NCI-H2171 treated with DMSO at 0.1 percent for 48 hours (cell line): ENCODE data around the gene BTN3A1.
"Not testable (repeated sequence)": the region's sequence is repeated elsewhere in the genome, so short reads cannot be mapped to it uniquely, and the experiment has no call there.

Experiments used
- DNase-seq: peaks from one replicate; lab custom pipeline; 2025; lab: John Stamatoyannopoulos, UW

The BTN3A1 gene

DNA sequence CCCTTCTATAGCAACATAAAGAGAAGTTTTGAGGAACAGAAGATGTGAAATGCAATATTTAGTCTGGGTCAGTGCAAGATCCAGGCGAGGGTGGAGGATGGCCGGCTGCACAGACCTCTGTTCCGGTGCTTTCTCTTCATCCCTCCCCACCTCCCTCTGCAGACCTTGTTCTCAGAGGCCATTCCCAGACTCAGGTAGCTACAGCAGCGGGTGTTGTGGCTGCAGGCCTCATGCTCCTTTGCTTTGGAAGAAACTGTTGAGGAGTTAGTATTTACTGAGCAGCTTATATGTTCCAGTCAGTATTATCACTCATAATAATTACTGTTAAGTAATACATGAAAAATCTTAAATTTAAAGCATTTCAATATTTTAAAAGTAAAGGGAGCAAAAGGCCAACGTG is 39.9 kb downstream of the BTN3A1 start:
- no peak for DNase-seq

DNA sequence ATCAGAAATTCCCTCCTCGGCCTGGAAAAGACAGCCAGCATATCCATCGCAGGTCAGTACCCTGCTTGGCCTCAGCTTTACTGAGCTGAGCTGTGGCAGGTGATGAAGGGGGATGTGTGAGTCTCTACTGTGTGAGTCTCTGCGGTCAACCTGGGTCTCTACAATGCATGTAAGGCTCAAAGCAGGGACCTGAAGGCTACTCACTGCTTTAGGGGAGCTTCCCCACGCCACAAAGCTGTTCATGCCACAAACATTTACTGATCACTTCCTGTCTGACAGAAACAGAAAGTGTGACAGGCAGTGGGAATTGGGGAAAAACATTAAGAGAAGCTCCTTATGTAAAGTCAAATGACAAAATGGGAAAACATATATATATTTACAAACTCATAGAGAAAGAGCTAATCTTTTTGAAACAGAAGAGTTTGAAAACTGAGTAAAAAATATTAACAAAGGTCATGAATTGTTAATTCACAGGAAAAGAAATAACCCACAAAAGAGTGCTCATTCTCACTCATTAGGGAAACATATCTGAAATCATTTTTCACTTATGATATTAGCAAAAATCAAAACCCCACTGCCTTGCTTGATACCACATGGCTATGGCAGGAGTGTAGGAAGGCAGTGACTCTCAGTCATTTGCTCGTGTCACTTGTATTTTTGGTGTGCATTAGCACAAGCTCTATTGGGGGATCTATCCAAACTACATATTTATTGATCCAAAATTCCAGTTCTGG is 44.0 kb downstream of the BTN3A1 start:
- DNase-seq: no peak

DNA sequence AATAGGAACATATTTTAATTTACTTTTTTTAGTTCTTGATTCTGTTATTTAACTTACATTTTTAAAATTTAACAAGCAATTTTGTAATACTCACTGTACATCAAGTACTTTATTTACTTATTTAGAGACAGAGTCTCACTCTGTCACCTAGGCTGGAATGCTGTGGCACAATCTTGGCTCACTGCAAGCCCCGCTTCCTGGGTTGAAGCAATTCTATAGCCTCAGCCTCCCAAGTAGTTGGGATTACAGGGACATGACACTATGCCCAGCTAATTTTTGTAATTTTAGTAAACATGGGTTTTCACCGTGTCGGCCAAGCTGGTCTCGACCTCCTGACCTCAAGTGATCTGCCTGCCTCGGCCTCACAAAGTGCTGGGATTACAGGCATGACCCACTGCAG is 45.2 kb downstream of the BTN3A1 start:
- no peak for DNase-seq

DNA sequence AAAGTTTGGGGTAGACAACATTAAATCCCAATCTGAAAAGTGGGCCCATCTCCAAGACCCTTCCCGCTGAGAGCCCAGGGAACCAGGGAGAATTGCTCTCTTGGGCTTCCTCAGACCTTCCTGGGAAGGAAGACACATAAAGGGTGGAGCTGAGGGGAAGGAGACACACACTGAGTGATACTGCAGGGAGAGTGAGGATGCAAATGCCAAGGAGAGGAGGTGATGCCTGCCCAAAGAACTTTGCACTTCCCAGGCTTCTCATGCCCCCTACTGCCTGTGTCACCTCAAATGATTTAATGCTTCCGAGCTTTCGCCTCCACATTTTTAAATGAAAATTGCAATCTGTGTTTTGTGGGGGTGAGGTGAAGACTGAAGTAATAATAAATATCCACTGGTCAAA is 48.2 kb downstream of the BTN3A1 start:
- no peak for DNase-seq

DNA sequence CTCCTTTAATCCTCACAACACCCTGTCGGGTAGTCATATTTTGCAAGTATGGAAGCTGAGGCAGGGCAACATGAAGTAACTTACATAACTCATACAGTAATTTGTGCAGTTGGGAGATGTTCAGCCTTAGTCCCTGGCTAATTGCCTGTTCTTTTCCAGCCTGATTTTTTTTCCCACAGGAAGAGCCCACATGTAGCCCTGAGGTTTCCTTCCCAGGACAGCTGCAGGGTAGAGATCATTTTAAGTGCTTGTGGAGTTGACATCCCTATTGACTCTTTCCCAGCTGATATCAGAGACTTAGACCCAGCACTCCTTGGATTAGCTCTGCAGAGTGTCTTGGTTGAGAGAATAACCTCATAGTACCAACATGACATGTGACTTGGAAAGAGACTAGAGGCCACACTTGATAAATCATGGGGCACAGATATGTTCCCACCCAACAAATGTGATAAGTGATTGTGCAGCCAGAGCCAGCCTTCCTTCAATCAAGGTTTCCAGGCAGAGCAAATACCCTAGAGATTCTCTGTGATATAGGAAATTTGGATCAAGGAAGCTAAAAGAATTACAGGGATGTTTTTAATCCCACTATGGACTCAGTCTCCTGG is 50.7 kb downstream of the BTN3A1 start:
- no peak for DNase-seq

DNA sequence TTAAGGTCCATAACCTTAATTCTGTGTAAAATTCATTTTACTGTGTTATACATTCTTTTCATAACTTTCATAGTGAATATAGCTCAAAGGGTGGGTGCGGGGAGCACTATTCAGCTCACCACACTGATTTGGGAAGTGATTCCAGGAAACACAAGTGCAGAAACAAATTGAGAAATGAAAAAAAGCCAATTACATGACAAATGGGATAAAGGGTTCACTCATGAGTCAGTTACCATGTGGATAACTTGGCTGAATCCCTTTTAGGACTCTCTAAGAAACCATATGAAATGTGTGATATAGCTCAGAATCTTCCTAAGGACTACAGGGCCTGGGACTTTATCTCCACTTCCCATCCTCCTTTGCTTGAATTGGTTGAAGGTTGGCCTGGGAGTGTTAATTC is 52.6 kb downstream of the BTN3A1 start:
- DNase-seq: no peak

DNA sequence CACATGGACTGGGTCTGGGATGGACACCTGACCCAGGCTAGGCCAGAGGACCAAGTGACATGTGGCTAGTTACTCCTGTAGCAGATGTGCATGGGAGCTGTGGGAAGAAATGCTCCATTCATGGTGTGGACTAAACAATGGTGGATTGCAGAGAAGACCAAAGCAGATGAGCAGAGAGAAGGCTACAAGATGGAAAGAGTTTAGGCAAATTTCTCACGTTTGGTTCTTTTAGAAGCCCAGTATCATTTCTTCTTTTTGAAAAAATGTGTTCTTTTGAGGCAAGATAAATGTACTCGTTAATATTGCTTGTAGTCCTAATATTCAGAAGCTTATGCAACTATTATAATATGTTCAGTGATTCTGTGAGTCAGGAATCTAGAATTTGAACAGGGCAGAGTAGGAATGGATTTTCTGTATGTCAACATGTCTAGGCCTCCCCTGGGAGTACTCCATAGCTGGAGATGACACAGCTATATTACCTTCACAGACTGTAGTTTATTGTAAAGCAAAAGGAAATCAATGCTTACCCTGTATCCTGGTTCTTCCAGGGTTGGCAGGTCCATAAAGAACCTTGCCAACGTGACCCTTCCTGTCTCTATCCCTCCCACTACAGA is 53.4 kb downstream of the BTN3A1 start:
- no peak for DNase-seq

DNA sequence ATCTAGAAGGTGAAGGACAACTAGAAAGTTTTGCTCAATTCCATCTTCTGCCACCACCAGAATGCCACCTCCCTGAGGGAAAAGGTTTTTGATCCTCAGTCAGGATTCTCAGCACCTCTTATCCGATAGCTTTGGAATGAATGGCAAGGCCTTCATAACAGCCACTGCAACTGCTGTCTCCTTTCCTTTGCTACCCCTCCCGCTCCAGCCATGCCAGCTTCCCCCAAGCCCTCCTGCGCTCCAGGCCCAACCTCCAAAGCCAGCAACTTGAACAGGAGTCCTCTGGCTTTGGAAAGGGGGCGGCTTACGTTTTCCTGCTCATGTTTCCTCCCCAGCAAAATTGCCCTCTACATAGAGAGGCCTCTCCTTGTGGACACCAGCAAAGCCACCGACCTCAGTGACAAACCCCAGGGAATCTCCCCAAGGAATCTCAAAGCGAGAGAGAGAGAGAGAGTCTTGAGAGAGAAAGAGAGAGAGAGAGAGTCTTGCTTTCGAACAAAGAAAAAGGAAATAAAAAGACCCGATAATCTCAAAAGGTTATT is 55.3 kb downstream of the BTN3A1 start:
- DNase-seq: no peak

DNA sequence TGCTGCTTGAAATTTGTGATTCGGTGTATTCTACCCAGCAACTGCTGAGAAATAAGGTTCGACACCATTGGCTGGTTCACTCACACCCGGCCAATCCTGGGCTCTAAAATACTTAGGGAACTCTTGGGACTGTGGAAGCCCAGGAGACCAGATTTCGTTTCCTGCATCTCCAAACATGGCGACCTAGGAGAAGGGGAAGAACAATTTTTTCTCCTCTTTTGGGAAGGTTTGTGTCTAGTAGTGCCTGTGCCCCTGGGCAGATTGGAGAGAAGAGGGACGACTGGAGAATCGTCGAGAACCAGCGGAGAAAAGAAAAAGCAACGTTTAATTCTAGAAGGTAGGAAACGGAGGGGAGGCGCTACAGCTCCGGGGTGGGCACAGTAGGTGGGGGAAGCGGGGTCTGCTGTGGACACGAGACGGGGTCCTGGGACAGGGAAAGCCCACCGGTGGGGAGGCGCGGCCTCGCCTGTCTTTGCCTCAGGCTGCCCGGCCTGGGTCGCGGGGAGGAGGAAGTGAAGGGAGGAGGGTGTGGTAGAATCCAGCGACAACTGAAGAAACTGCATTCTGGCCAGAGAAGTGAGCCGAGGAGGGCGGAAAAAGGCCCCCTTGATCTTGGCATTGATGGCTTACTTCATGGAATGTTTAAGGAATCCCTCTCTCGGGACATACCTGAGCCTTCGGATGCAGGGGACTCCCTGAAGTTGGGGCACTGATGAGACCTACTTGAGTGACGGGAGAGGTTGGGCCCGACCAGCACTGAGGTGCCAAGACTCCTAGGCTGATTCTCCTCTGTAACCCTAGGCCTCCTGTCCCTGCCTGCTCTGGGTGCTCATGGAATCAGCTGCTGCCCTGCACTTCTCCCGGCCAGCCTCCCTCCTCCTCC is 56.0 kb downstream of the BTN3A1 start, which contains the start of gene BTN2A1:
TSS of gene BTN2A1 (plus strand) at position 150 of the 883 bp plus-strand sequence. CDS start at position 832, 682 bp downstream.
- DNase-seq: peak; percentile 92

DNA sequence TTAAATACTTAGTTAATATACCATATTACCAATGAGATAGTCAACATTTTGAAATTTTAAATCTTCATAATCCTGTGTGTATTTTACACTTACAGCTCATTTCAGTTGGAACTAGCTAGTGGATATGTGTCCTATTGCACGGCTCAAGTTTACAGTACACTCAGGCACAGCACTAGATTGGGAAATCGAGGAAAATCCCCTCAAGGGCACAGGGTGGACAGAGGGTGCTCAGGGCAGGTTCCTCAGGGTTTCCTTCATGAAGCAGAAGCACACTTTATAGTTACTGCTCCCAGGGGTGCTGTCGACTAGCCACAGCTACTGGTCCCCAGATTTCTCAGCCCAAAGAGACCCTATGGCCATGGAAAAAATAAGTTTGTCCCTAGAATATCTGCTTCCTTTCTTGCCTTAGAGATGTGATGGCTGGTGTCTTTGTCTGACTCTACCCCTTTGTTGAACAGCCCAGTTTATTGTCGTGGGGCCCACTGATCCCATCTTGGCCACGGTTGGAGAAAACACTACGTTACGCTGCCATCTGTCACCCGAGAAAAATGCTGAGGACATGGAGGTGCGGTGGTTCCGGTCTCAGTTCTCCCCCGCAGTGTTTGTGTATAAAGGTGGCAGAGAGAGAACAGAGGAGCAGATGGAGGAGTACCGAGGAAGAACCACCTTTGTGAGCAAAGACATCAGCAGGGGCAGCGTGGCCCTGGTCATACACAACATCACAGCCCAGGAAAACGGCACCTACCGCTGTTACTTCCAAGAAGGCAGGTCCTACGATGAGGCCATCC is 57.1 kb downstream of the BTN3A1 start:
- no peak for DNase-seq

DNA sequence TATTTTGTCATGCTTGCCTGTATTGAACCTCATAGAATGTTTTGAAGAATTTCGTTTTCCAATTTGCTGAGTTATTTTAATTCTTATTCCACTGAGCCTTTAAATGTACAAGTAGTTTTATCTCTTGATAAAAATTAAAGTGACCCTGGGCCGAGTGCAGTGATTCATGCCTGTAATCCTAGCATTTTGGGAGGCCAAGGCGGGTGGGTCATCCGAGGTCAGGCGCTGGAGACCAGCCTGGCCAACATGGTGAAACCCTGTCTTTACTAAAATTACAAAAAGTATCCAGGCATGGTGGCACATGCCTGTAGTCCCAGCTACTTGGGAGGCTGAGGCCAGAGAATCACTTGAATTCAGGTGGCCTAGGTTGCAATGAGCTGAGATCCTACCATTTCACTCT is 59.3 kb downstream of the BTN3A1 start:
- DNase-seq: not testable (repeated sequence)

DNA sequence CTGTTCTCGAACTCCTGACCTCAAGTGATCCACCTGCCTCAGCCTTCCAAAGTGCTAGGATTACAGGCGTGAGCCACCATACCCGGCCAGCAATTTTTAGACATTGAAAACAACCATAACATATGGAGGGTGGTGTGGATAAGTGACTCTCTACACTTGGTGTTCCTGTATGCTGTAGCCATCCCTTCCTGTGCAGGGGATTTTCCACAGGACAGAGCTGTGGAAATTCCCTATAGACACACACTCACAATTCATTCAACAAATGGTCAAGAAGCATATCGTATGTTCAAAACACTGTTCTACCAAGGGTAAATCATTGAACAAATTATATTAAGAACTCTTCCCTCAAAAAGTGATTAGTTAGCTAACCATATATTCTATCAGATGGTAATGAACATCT is 61.9 kb downstream of the BTN3A1 start:
- DNase-seq: no peak

DNA sequence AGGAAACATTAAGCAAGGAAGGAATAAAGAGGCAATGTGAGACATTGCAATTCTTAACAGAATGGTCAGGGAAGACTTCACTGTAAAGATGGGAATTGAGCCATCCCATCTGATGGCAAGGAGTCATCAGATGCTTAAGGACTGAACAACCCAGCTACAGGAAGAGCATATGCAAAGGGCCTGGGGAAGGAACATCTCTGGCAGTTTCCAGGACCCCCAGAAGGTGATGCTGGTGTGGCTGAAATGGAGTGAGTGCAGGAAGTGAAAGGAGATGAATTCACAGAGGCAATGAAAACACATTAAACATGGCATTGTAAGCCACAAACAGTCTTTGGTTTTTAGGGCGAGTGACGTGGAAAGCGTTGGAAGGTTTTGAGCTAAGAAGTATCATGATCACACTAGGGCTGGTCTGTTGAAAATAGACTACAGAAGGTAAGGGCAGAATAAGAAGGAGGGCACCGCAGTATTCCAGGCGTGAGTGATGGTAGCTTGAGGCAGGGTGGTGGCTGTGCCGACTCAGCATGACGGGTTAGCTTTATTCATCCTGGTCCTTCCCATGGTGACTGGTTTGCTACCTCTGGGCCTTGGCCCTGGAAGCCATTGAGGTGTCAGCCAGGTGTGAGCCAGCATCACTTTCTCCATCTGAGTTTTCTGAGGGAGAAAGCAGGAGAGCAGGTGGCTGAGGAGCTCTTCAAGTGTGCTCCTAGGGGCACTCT is 62.5 kb downstream of the BTN3A1 start:
- DNase-seq: no peak
